Sigmoid colon (tissue), 4 donors: Measurements from ENCODE around the gene ZNF473.

Source experiments
- CTCF ChIP-seq, 4 experiments: fragments of 450-650 bp in 3 of 4; fragments of 200-600 bp in 1 of 4; IDR thresholded peaks; one replicate each; pipeline ENCODE4 v1.5.1; 2016 to 2019; ENCODE audit warnings: antibody characterized with exemption in 4 of 4, mild to moderate bottlenecking in 3 of 4, moderate library complexity in 2 of 4
- EP300 ChIP-seq, 4 donors: sonication (generic); formaldehyde crosslinking; IDR thresholded peaks; one replicate each; pipeline ENCODE4 v1.6.1; 2017; ENCODE audit warnings: antibody characterized with exemption in 4 of 4
- POLR2A ChIP-seq, 2 donors: fragments of 450-650 bp; IDR thresholded peaks; one replicate each; pipeline ENCODE4 v1.6.1; 2016; ENCODE audit warnings: antibody characterized with exemption in 2 of 2, mild to moderate bottlenecking in 2 of 2, moderate library complexity in 2 of 2
- POLR2AphosphoS5 ChIP-seq, 4 donors: sonication (generic); formaldehyde crosslinking; IDR thresholded peaks; one replicate each; pipeline ENCODE4 v1.6.1; 2017; ENCODE audit warnings: antibody characterized with exemption in 4 of 4

- TF ChIP-seq POLR2A (IDR thresholded peaks at IDR 0.05) (no peak), CTCF (IDR thresholded peaks at IDR 0.05) (no peak), POLR2AphosphoS5 (IDR thresholded peaks at IDR 0.05) (peak in 1 of 4 donors; percentile 51), EP300 (IDR thresholded peaks at IDR 0.05) (no peak)
Measured at GRCh38 chr19:50050406-50051227, 24.8 kb downstream of the ZNF473 start.
